Posterior cingulate gyrus (tissue), 11 donors: ENCODE measurements around the gene CAMK1.

Experiments
- DNase-seq, 10 donors: peaks; one replicate each; pipeline versions ENCODE4 v3.0.0 to v3.0.0-alpha.2; 2020 to 2021; ENCODE audit warnings: mixed read lengths in 3 of 10
- intact Hi-C: fragments of 100-400 bp; cut with DNase I; formaldehyde crosslinking; loops from one replicate; pipeline ENCODE4 v1.15.1; 2023

Gene CAMK1

DNA sequence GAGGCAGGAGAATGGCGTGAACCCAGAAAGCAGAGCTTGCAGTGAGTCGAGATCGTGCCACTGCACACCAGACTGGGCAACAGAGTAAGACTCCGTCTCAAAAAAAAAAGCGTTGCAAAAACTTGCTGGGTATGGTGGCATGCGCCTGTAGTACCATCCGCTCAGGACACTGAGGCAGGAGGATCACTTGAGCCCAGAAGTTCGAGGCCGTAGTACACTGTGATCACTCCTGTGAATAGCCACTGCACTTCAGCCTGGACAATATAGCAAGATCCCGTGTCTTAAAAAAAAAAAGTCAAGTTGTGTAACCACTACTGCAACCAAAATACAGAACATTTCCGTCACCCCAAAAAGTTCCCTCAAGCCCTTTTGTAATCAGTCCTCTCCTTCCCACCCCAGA, 24.7 kb upstream of the CAMK1 start:
- DNase-seq = no peak
- intact Hi-C loops = no loop called here

DNA sequence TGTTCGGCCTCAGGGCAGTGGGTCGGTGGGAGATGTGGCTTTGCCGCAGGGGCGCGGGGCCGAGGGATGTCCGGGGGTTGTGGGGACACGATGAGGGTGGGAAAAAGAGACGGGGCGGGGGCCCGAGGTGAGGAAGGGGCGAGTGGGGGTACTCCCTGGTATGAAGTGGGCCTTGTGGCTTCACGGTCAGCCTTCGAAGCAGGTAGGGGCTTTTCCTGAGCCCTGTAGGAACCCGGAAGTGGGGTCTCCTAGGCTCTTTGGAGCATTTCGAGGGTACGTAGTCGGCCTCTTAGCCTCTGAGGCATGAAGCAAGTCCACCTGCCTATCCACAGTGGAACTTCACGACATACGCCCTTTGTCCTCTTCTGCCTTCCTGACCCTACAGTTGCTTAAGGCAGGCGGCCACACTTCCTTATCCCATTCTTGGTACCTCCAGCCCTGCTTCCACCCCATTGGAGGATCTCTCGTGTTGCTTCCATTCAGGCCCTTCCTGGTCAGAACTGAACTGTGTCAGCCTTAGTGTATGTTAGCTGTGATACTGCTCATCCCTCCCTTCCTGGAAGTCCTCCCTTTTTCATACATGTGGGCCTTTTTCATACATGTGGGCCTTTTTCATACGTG, 23.5 kb upstream of the CAMK1 start:
- DNase-seq = peak in 1 of 10 donors; percentile 35
- intact Hi-C loops = loop anchor here (2.0 kb wide), 2 partner anchors 44 to 56 kb away; partner anchors contain the start of gene OGG1

DNA sequence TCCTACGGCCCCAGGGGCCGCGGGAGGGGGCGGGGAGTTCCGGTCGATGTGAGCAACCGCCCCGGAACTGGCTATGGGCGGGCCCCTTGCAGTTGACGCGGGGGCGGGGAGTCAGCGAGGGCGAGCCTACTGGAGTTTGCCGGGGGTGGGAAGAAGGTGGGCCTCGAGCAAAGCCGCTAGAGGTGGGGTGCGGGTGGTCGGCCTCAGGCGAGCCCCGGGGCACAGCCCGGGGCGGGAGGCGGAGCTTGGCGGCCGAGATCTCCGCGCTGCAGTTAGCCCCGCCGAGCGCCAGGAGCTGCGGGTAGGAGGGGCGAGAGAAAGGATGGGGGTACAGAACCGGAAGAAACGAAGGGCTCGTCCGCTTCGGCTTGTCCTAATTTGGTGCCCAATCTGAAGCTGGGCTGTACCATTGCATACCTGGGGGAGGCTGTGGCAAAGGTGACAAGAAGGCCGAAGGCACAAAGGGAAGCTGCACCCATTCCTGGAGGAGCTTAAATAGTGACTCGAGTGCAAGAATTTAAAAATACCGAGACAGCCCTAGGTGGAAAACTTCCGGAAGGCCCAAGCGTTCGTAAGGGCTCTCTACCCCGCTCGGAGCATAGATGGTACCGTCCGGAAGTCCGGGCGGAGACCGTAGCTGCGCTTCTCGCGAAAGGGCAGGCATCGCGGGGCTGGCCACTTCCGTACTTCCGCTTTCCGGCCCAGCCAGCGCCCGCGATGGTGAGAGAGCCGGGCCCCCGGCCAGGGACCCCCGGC, 22.8 kb upstream of the CAMK1 start, which contains the start of the genes ARPC4 and TADA3:
TSS of gene ARPC4 (plus strand) at position 678 of the 756 bp plus-strand sequence. CDS start at position 718, 40 bp downstream.
TSS of gene TADA3 (minus strand) at position 69 of the 756 bp plus-strand sequence. CDS start 1,007 bp downstream, outside the sequence.
- intact Hi-C loops = loop anchor here (2.0 kb wide), 2 partner anchors 44 to 56 kb away; partner anchors contain the start of gene OGG1
- peak; percentile 81 to 98 (median 88) for DNase-seq

DNA sequence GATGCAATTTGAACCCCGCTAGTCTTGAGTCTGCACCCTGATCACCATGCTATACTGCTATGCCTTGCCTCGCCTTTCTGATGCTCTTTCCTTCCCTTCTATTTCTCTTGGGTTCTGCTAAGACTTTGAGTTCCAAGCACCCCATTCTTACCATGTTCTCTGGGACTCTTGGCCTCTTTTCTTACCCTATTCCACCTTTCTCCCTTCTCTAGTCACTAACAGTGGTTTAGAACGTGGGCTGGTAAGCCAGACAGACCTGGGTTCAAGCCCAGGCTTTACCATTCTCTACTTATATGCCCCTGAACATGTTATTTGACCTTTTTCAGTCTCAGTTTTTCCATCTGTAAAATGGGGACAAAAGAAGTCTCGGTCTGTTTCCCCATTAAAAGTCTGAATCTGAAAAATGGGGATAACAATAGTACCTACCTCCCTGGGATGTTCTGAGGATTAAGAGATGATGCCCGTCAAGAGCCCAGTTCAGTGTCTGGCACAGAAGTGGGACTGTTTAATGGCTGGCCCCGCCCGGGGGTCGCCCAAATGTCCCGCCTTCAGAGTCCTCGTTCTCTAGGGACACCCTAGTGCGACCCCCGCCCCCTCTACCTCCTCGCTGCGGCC, 22.1 kb upstream of the CAMK1 start:
- no peak for DNase-seq
- intact Hi-C loops = loop anchor here (2.0 kb wide), 2 partner anchors 43 to 57 kb away; partner anchors contain the start of gene OGG1

DNA sequence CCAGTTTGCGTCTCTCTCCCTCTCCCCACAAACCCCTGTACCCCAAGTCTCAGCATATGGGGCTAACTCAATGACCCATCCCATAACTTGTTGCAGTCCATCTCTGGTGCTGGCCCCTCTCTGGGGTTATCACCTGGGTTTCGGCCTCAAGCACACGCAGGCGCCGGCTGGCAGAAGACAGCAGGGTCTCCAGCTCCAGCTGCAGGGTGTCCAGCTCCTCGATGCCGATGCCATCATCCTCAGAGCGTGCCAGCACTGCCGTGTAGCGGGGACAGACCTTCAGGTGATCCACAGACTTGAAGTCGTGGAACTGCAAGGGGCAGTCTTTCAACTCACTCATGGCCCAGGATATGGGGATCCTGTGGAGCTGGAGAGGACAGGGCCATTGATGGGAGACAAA, 21.4 kb upstream of the CAMK1 start:
- peak in 1 of 10 donors; percentile 69 for DNase-seq
- intact Hi-C loops = no loop called here

DNA sequence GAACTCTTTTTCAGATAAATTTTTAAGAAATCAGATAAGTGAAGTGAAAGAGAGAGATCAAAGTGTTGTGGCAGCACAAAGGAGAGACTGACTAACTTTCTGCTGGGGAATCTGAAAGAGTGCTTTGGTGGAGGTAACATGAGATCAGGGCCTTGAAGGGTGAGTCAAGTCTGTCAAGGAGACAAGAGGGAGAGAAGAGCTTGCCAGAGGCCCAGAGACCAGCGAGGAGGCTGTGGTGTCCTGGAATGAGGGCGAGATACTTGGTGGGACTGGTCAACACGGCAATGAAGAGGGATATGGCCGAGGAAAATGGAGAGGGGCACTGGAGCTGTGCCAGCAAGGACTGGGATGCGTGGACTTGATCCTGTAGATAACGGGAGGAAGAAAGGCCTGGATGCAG, 18.0 kb upstream of the CAMK1 start:
- DNase-seq = no peak
- intact Hi-C loops = no loop called here

DNA sequence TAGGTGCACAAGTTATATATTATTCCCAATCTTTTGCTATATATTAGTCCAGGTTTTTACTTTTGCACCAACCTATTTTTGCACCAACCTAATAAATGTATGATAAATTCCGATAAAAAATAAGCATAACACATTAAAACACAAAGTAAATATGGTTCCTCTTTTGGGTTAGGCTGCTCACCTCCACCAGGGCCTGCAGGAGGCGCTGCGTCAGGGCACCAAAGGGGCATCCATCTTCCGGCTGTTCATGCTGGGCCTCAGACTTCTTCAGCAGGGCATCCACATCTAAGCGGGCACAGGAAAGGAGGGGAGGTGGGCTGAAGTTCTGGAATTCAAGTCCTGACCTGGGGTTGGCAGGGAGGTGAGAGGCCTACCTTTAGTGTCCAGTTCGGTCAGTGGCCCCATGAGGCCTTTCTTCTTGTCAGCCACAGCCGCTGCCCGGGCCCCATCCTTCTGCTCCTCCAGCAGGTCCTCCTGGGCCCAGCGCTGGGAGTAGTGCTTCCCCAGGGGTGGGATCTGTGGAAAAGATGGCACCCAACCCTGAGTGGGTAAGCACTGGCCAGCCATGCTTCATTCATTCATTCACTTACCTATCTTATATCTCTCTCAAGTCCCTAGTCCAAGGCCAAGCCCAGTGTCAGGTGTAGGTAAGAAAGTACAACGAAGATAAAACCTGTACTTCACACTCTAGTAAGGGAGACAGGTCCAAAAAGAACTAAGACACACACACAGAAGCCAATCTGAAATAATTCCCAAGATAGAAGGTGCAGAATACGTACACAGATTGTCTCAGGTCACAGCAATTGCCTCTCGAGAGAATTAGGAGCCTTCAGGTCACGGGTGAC, 17.3 kb upstream of the CAMK1 start:
- intact Hi-C loops = no loop called here
- DNase-seq = no peak

DNA sequence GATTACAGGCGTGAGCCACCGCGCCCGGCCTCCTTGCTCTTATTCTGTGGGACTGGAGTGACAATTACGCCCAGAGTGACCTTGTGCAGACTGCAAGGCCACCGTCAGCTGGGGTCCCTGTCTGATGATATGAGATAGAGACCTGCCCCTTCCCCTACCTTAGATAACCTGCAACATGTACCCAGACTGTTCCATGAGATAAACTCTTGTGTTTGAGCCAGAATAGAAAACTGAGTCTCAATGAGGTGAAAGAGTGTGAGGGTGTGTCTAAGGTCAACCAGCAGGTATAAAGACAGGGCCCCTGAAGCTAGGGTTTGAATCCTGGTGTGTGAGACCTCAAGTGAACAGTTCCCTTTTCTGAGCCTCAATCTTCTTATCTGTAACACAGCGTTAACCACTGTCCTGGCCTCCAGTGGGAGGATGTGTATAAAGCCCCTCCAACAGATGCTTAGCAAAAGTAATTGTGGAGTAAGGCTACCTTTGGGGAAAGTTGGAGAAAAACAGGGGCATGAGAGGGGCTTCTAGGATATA, 16.5 kb upstream of the CAMK1 start:
- intact Hi-C loops = no loop called here
- no peak for DNase-seq

DNA sequence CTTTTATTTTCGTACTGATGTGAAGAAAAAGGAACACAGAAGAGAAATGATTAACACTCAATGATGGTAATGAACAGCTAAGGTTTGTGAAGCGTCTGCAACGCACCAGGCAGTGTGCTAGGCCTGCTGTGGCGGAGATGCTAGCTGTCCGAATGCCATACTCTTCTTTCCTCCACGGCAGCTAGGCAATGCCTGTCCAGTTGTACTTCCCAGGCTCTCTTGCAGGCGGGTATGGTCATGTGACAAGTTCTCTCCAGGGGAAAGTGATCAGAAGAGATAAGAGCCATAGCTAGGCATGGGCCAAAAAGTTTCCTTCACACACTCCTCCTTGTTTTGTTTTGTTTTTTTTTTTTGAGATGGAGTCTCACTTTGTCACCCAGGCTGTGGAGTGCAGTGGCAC, 15.9 kb upstream of the CAMK1 start:
- peak in 1 of 10 donors; percentile 59 for DNase-seq
- intact Hi-C loops = no loop called here

DNA sequence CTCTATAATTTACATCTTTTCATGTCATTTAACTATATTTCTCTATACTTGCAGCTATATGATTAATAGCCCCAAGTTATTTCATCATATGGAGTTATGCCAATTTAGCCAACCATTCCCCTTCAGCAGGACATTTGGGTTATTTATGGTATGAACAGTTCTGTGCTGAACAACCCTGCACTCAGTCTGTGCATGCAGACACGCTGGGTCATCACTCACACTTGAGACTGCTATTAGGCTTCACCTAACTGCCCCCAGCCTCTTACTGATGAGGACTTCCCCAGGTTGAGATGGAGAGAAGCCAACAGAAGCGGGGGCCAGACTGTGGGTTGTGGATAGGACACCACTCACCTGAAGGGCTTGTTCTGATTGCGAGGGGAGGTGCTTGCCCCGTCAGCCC, 15.2 kb upstream of the CAMK1 start:
- no peak for DNase-seq

DNA sequence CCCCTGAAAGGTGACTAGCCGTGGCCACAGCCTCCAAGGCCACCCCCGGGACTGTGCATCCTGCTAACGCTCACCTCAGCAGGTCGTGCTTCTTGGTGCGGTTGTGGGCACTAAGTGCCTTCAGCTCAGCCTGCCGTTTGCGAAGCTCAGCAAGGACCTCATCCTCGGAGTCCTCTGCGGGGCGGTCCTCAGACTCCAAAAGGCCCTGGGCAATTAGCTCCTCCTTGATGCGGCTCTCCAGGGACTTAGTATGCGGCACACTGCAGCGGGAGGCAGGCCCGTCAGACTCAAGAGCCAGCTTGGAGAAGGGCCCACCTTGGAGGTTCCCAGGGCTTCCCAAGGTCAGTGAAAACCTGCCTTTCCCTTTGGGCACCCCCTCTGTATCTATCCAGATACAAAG, 14.2 kb upstream of the CAMK1 start:
- DNase-seq = peak in 1 of 10 donors; percentile 77

More for the DNA sequence above, 15.2 kb upstream of the CAMK1 start:
- intact Hi-C loops = no loop called here

DNA sequence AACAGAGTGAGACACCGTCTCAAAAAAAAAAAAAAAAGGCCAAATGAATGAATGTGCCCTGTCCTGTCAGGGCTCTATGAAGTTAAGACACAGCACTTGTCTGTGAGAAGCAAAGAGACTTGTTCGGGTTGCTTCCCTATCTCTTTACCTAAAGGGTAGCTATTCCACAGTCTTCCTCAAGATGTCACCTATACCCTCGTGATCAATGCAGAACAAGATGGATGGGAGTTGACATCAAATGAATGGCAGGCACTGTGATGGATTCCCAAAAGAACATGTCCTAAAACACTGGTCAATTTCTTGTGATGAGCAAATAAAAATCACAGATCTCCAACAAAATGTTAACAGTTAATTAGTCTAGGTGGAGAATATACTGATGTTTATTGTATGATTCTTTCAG, 13.0 kb upstream of the CAMK1 start:
- no peak for DNase-seq
- intact Hi-C loops = no loop called here

More for the DNA sequence above, 14.2 kb upstream of the CAMK1 start:
- intact Hi-C loops = no loop called here

DNA sequence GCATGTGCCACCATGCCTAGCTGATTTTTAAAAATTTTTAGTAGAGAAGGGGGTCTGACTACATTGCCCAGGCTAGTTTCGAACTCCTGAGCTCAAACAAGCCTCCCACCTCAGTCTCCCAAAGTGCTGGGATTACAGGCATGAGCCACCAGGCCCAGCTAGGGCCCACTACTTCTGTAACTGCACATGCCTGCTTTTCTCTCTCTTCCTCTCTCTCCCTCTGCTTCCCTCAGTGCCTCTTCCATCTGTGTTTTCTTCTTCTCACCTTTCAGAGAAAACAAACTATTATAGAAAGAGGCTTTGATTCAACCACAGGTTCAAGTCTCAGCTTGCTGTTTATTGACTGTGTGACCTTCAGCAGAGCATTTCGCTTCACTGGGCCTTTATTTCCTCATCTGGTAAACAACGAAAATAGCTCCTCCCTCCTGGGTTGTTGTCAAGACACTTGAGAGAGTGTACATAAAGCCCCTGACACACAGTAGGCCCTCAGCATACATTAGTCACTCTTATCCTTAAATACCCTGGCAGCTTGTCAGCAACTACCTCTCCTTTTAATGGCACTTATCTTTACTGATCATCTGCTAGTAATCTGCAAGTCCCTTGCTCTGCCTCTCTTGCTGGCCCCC, 12.3 kb upstream of the CAMK1 start:
- intact Hi-C loops = no loop called here
- no peak for DNase-seq

DNA sequence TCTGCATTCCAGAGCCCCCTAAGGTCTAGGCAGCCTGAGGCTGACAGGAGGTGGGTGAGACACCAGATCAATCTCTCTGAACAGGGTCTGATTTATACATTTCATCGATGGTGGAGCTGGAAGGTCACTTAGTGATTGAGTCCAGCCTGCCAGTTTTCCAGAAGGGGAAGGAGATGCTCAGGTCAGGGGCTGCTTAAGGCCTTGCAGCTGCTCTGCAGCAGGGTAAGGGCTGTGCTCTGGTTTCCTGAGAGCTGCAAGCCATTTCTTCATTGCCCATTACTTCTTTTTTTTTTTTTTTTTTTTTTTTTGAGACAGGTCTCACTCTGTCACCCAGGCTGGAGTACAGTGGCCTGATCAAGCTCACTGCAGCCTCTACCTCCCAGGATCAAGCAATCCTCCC, 11.8 kb upstream of the CAMK1 start:
- intact Hi-C loops = no loop called here
- no peak for DNase-seq

DNA sequence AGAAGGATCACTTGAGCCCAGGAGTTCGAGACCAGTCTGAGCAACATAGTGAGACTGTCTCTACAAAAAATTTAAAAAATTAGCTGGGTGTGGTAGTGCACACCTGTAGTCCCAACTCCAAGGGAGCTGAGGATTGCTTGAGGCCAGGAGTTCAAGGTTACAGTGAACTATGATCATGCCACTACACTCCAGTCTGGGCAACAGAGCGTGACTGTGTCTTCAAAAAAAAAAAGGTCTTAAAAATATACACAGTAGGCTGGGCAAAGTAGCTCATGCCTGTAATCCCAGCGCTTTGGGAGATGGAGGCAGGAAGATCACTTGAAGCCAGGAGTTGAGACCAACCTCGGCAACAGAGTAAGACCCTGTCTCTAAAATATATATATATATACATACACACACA, 11.2 kb upstream of the CAMK1 start:
- intact Hi-C loops = no loop called here
- DNase-seq = peak in 1 of 10 donors; percentile 11

DNA sequence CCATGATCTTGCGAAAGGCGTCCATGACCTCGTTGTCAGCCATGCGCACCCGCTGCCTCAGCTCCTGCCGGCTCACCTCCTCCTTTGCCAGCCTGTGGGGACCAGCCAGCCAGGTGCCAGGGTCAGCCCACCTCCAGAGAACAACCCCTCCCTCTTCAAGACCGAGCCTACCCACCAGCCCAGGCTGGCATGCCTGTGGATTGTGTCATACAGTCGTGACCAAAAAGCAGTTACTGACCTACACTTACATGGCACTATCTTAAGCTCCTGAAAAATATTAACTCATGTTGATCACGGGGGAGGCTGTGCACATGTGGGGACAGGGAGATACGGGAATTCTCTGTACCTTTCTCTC, 10.7 kb upstream of the CAMK1 start:
- no peak for DNase-seq
- intact Hi-C loops = no loop called here

DNA sequence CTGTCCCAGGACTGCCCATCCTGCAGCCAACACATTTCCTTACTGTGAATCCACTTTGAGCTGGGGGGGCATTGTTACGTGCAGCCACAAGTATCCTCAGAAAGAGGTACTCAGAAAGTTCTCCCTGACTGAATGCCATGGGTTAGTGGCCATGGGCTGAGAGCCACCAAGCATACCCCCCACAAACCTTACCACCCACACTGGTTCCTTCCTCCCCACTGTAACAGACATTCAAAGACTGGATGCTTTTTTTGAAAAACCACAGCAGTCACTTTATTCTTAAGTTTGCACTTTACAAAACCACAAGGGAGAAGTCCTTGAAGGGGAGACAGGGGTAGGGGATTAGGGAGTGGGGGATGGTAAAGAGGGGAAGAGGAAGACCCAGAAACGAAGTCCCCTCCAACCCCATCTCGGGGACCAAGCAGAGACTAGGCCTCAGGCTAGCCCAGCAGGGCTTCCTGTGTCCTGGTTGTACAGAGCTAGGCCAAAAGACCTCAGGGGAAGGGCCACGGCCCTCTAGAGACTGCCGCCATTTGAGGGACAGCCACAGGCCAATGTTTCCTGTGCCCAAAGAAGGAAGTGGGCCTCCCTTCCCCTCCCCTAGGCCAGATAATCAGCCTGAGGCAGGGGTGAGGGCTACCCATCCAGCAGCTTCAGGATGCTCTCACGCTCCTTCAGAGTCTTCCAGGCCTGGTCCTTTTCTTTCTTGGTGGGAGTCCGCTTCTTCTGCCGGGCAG, 10.1 kb upstream of the CAMK1 start:
- DNase-seq = peak in 2 of 10 donors; percentile 60 to 77
- intact Hi-C loops = no loop called here

DNA sequence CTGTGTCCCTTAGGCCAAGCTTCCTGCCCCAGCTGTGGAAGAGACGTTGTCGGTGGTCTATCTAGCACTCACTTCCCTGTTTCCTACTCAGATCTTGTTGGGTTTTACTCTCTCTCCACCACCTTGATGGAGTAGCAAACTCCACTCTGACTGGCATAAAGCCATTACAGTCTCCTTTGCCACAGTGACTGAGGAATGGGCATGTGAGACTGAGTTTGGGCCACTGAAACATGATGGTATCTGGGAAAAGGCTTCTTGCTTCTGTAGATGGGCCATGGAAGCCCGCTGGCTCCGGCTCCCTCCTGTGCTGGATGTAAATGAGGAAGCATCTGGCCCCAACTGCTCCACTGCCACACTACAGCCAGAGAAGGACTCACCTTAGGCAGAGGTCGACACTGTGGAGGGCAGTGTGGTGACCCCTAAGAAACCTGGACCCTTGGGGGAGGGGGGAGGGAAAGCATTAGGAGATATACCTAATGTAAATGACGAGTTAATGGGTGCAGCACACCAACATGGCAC, 9.4 kb upstream of the CAMK1 start:
- DNase-seq = peak in 1 of 10 donors; percentile 41
- intact Hi-C loops = no loop called here
